ENCODE results near the gene PCDHA9.
"Not testable (repeated sequence)": the region's sequence is repeated elsewhere in the genome, so short reads cannot be mapped to it uniquely, and the experiment has no call there.

DNA sequence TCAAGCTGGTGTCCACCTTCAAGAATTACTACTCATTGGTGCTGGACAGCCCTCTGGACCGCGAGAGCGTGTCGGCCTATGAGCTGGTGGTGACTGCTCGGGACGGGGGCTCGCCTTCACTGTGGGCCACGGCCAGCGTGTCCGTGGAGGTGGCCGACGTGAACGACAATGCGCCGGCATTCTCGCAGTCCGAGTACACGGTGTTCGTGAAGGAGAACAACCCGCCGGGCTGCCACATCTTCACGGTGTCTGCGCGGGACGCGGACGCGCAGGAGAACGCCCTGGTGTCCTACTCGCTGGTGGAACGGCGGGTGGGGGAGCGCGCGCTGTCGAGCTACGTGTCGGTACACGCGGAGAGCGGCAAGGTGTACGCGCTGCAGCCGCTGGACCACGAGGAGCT is 45.8 kb upstream of the PCDHA9 start:
- not testable (repeated sequence) for TF ChIP-seq POLR2AphosphoS5, POLR2A (IDR thresholded peaks at IDR 0.05)
- TF ChIP-seq, protein P1, sequence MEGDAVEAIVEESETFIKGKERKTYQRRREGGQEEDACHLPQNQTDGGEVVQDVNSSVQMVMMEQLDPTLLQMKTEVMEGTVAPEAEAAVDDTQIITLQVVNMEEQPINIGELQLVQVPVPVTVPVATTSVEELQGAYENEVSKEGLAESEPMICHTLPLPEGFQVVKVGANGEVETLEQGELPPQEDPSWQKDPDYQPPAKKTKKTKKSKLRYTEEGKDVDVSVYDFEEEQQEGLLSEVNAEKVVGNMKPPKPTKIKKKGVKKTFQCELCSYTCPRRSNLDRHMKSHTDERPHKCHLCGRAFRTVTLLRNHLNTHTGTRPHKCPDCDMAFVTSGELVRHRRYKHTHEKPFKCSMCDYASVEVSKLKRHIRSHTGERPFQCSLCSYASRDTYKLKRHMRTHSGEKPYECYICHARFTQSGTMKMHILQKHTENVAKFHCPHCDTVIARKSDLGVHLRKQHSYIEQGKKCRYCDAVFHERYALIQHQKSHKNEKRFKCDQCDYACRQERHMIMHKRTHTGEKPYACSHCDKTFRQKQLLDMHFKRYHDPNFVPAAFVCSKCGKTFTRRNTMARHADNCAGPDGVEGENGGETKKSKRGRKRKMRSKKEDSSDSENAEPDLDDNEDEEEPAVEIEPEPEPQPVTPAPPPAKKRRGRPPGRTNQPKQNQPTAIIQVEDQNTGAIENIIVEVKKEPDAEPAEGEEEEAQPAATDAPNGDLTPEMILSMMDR (IDR thresholded peaks at IDR 0.05 in 8 of 11, conservative IDR thresholded peaks at IDR 0.05 in 3 of 11), result not testable (repeated sequence)

Data from spleen (tissue), 7 donors.